Measurements from ENCODE around the gene MGRN1. TPM values are rescaled to one million over a fixed set of nuclear protein-coding genes. Genes with fewer than 3 reads are reported as not detected.

MGRN1 gene
- total and polyA plus RNA-seq, 2 of the 13 experiments (the other 11 are each of a cell fraction or from before 2014, with no cell fraction given) = 11.9 to 12.6 TPM

GRCh38 chr16:4689864-4690704, 65.5 kb downstream of the MGRN1 start (continued):
- TF ChIP-seq ZNF468 (CRISPR knock-in tag; IDR thresholded peaks at IDR 0.05) (no peak), ZBTB3 (CRISPR knock-in tag; IDR thresholded peaks at IDR 0.05; ENCODE audit: borderline replicate concordance, low read depth) (no peak), ZNF605 (CRISPR knock-in tag; IDR thresholded peaks at IDR 0.05) (no peak), TBL1XR1 (IDR thresholded peaks at IDR 0.05; ENCODE audit: borderline replicate concordance, low read length, partially characterized antibody) (no peak), HOXA9 (CRISPR knock-in tag; IDR thresholded peaks at IDR 0.05; ENCODE audit: borderline replicate concordance) (no peak)

GRCh38 chr16:4690946-4691665, 66.5 kb downstream of the MGRN1 start:
- FAIRE-seq (no peak), DNase-seq (ENCODE audit: low spot score) (no peak), ATAC-seq (no peak)
- Histone ChIP-seq H2AFZ (ENCODE audit: low read length) (no peak overlapping the region), H3K9me3 (ENCODE audit: low read length) (no peaks in the 10 kb centered on the region), H3K4me1 (ENCODE audit: insufficient read depth, low read length) (peaks cover 22% of the 10 kb centered on the region), H4K20me1 (ENCODE audit: insufficient read depth, low read length) (no peaks in the 10 kb centered on the region), H3K4me3 (replicated peaks in 1 of 3; ENCODE audit: insufficient read depth in 1 of 3, low read depth in 2 of 3, low read length in 3 of 3) (no peak overlapping the region), H3K79me2 (ENCODE audit: insufficient read depth, low read length) (peaks cover 3% of the 10 kb centered on the region), H3K9ac (ENCODE audit: insufficient read depth, low read depth, low read length) (no peak overlapping the region), H3K4me2 (ENCODE audit: low read depth, low read length) (no peak overlapping the region), H3K27ac (ENCODE audit: extremely low read length, insufficient read depth, low read length) (no peak overlapping the region), H3K36me3 (replicated peaks in 1 of 2; ENCODE audit: control insufficient read depth in 1 of 2, insufficient read depth in 2 of 2, low read length in 2 of 2) (peaks cover 15 to 19% of the 10 kb centered on the region in 2 experiments), H3K27me3 (ENCODE audit: control insufficient read depth in 1 of 2, insufficient read depth in 2 of 2, low read length in 2 of 2) (no peaks in the 10 kb centered on the region)
- TF ChIP-seq GABPA (IDR thresholded peaks at IDR 0.05; ENCODE audit: low read depth, low read length) (no peak), GABPA (CRISPR knock-in tag; IDR thresholded peaks at IDR 0.05; ENCODE audit: low read depth) (no peak), RBM22 (optimal IDR thresholded peaks at IDR 0.05; ENCODE audit: low read length) (peak; percentile 80), POLR2A (IDR thresholded peaks at IDR 0.05; ENCODE audit: insufficient read depth in 1 of 2, low read depth in 2 of 2, low read length in 2 of 2) (peak in 1 of 2 experiments; percentile 38; a peak in 1 of 4 replicates)
- 91% methylated on average over 14 of the region's 19 CpGs for WGBS (ENCODE audit: low lambda C conversion rate)
- ChIA-PET POLR2A (no interaction called here), CTCF (ENCODE audit: low intra/inter-chr PET ratio, low total read pairs) (no interaction called here)
- in situ Hi-C loops (cut with HindIII; ENCODE audit: extremely low pct_ligation_motif_present, low pct_unique_long_range_greater_than_20kb) = no loop called here
- BruUV-seq (replicated peaks) = no TSS peak
- intact Hi-C loops (cut with micrococcal nuclease; ENCODE audit: unreplicated experiment) = no loop called here

Measured in HepG2 (cell line).